HepG2 (cell line): Measurements from ENCODE around the gene VIT. TPM values are rescaled to one million over a fixed set of nuclear protein-coding genes. Genes with fewer than 3 reads are reported as not detected.

ENCODE experiments used
- EHMT2 ChIP-seq: fragments of 200-600 bp; sonication (generic); IDR thresholded peaks from 2 replicates; pipeline ENCODE4 v1.7.0; 2017; ENCODE audit warnings: antibody characterized with exemption, low read depth, low read length, borderline replicate concordance
- FOXJ3 ChIP-seq: sonication (generic); formaldehyde crosslinking; IDR thresholded peaks from 2 replicates; pipeline ENCODE4 v1.4.0; 2020; ENCODE audit warnings: missing genetic modification reagents, mild to moderate bottlenecking, borderline replicate concordance
- GFI1 ChIP-seq: sonication (generic); formaldehyde crosslinking; IDR thresholded peaks from 2 replicates; pipeline ENCODE4 v1.5.0; 2020; ENCODE audit warnings: missing genetic modification reagents, mild to moderate bottlenecking, borderline replicate concordance
- HNF4A ChIP-seq: sonication (generic); formaldehyde crosslinking; IDR thresholded peaks from 2 replicates; pipeline ENCODE4 v1.4.0; 2020; ENCODE audit warnings: missing genetic modification reagents
- HOMEZ ChIP-seq: IDR thresholded peaks from 2 replicates; pipeline ENCODE4 v1.6.1; 2016; ENCODE audit warnings: low read depth
- ISL2 ChIP-seq: sonication (generic); formaldehyde crosslinking; IDR thresholded peaks from 2 replicates; pipeline ENCODE4 v1.5.0; 2020; ENCODE audit warnings: missing genetic modification reagents
- MAZ ChIP-seq, 2 experiments: sonication (generic) in 1 of 2; formaldehyde crosslinking in 1 of 2; IDR thresholded peaks; 2 replicates each; pipeline versions ENCODE4 v1.5.0 to v1.6.1; 2012 to 2020; ENCODE audit warnings: low read depth in 2 of 2, mild to moderate bottlenecking in 2 of 2, borderline replicate concordance in 1 of 2, improper control_type of control experiment in 1 of 2, low read length in 1 of 2, missing genetic modification reagents in 1 of 2, moderate library complexity in 1 of 2
- NR2F1 ChIP-seq, 2 experiments: fragments of 450-650 bp in 1 of 2; formaldehyde crosslinking in 1 of 2; IDR thresholded peaks; 2 replicates each; pipeline versions ENCODE4 v1.5.0 to v1.6.1; 2016 to 2020; ENCODE audit warnings: mild to moderate bottlenecking in 1 of 2, missing compliant biosample characterization in 1 of 2, missing genetic modification reagents in 1 of 2, moderate library complexity in 1 of 2
- PAWR ChIP-seq: sonication (generic); formaldehyde crosslinking; IDR thresholded peaks from 2 replicates; pipeline ENCODE4 v1.4.0; 2020; ENCODE audit warnings: missing genetic modification reagents, mild to moderate bottlenecking, borderline replicate concordance
- PAXIP1 ChIP-seq: sonication (generic); formaldehyde crosslinking; conservative IDR thresholded peaks from 2 replicates; pipeline ENCODE4 v1.4.0; 2020; ENCODE audit warnings: mild to moderate bottlenecking, missing genetic modification reagents, moderate library complexity
- RXRA ChIP-seq: sonication (generic); formaldehyde crosslinking; IDR thresholded peaks from 2 replicates; pipeline ENCODE4 v1.5.1; 2020; ENCODE audit warnings: missing genetic modification reagents
- SP140L ChIP-seq: sonication (generic); formaldehyde crosslinking; IDR thresholded peaks from 2 replicates; pipeline ENCODE4 v1.4.0; 2020; ENCODE audit warnings: missing genetic modification reagents, borderline replicate concordance
- TCF7L2 ChIP-seq: IDR thresholded peaks from 2 replicates; pipeline ENCODE4 v1.6.1; 2011; ENCODE audit warnings: mild to moderate bottlenecking, low read depth, low read length, moderate library complexity
- YEATS2 ChIP-seq: sonication (generic); formaldehyde crosslinking; IDR thresholded peaks from 2 replicates; pipeline ENCODE4 v1.4.0; 2020; ENCODE audit warnings: missing genetic modification reagents, borderline replicate concordance
- ZNF263 ChIP-seq: sonication (generic); formaldehyde crosslinking; IDR thresholded peaks from 2 replicates; pipeline ENCODE4 v1.4.0; 2020; ENCODE audit warnings: missing genetic modification reagents
- ZNF331 ChIP-seq: sonication (generic); formaldehyde crosslinking; IDR thresholded peaks from 2 replicates; pipeline ENCODE4 v1.4.0; 2020; ENCODE audit warnings: missing genetic modification reagents
- ZNF558 ChIP-seq: sonication (generic); formaldehyde crosslinking; IDR thresholded peaks from 2 replicates; pipeline ENCODE4 v1.9.0; 2022; ENCODE audit warnings: mild to moderate bottlenecking, missing genetic modification reagents, borderline replicate concordance
- ZNF644 ChIP-seq: IDR thresholded peaks from 2 replicates; pipeline ENCODE4 v1.6.1; 2016; ENCODE audit warnings: low read depth
- polyA plus RNA-seq, 8 experiments: library from polyadenylated mRNA; depleted of rRNA in 3 of 8; stranded (reverse) in 7 of 8; unstranded in 1 of 8; fragments of >200 nt; fragmentation: Illumina TruSeq in 4 of 8; extraction: Trizol in 4 of 8; gene quantifications; 2 replicates each; pipeline versions ENCODE4 v1.2.1 to v1.2.3, GENCODE V29; 2011 to 2016; ENCODE audit warnings: low read depth in 4 of 8, missing spikeins in 1 of 8, mixed read lengths in 1 of 8; ENCODE audit not compliant: insufficient read depth in 1 of 8
- total RNA-seq, 5 experiments: library from RNA; depleted of rRNA; stranded (reverse); fragments of >200 nt; fragmentation: Illumina TruSeq; extraction: Trizol; gene quantifications; 2 replicates each; pipeline ENCODE4 v1.2.3, GENCODE V29; 2016; ENCODE audit warnings: low read depth in 1 of 5
- TF ChIP-seq, protein P1 (sequence below): sonication (generic); formaldehyde crosslinking; IDR thresholded peaks from 2 replicates; pipeline ENCODE4 v1.5.0; 2020; ENCODE audit warnings: missing genetic modification reagents, mild to moderate bottlenecking, borderline replicate concordance
- TF ChIP-seq, protein P2 (sequence below): sonication (generic); IDR thresholded peaks from 2 replicates; pipeline ENCODE4 v1.6.1; 2016; ENCODE audit warnings: low read depth, borderline replicate concordance

VIT gene
- total and polyA plus RNA-seq, 2 of the 13 experiments (the other 11 are each of a cell fraction or from before 2014, with no cell fraction given): not detected

DNA sequence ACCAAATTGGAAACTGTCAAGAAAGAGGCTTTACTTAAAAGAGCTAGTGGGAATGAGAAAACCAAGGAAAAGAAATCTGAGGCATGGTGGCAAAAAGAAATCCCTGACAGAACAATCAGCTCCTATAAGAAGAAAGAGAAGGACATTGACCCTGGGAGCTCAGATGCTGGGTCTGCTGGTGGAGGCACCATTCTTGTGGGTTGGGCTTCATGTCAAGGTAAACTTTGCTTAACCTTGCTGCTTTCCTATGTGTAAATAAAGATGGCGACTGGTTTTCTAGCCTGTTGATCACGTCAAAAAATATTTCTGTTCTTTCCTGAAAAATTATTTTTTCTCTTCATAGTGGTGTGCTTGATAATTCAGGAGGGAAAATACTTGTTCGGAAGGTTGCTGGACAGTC, 58.1 kb downstream of the VIT start (continued):
- TF ChIP-seq EHMT2: peak; percentile 46; the same call in 1 of the 2 replicates
- peak; percentile 51; the same call in 1 of the 2 replicates for TF ChIP-seq FOXJ3 (CRISPR knock-in tag)
- peak; percentile 51; the same call in 1 of the 2 replicates for TF ChIP-seq ZNF331
- TF ChIP-seq PAXIP1 (CRISPR knock-in tag): peak; percentile 46; the same call in 1 of the 2 replicates
- peak in 1 of 2 experiments; percentile 48; a peak in 1 of 4 replicates for TF ChIP-seq NR2F1 (CRISPR knock-in tag; IDR thresholded peaks at IDR 0.05)
- no peak for TF ChIP-seq PAWR (CRISPR knock-in tag)
- no peak for TF ChIP-seq MAZ (IDR thresholded peaks at IDR 0.05; ENCODE audit: borderline replicate concordance, low read depth, low read length)
- no peak for TF ChIP-seq MAZ (CRISPR knock-in tag; IDR thresholded peaks at IDR 0.05; ENCODE audit: low read depth)
- no peak for TF ChIP-seq YEATS2 (CRISPR knock-in tag)
- peak; percentile 53; the same call in 1 of the 2 replicates for TF ChIP-seq RXRA (CRISPR knock-in tag)
- TF ChIP-seq TCF7L2: 0 out of 2 replicates have a peak, but pooled peaks have one; percentile 24
- peak; percentile 94 for TF ChIP-seq HOMEZ (CRISPR knock-in tag)
- TF ChIP-seq HNF4A: peak; percentile 67
- TF ChIP-seq ISL2 (CRISPR knock-in tag): peak; percentile 54; the same call in 1 of the 2 replicates
- TF ChIP-seq, protein P1, sequence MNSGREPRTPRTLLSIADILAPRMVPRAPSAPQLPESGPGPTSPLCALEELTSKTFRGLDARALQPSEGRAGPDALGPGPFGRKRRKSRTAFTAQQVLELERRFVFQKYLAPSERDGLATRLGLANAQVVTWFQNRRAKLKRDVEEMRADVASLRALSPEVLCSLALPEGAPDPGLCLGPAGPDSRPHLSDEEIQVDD: no peak
- TF ChIP-seq, protein P2, sequence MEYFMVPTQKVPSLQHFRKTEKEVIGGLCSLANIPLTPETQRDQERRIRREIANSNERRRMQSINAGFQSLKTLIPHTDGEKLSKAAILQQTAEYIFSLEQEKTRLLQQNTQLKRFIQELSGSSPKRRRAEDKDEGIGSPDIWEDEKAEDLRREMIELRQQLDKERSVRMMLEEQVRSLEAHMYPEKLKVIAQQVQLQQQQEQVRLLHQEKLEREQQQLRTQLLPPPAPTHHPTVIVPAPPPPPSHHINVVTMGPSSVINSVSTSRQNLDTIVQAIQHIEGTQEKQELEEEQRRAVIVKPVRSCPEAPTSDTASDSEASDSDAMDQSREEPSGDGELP: 0 out of 2 replicates have a peak, but pooled peaks have one; percentile 13
- no peak for TF ChIP-seq SP140L
- TF ChIP-seq ZNF263 (CRISPR knock-in tag): no peak
- TF ChIP-seq ZNF558 (CRISPR knock-in tag): no peak
- TF ChIP-seq ZNF644 (CRISPR knock-in tag): peak; percentile 97
- 0 out of 2 replicates have a peak, but pooled peaks have one; percentile 49 for TF ChIP-seq GFI1 (CRISPR knock-in tag)
